Fibroblast of pulmonary artery (primary cell): ENCODE results near the gene MAGEA6.
"Not testable (repeated sequence)": the region's sequence is repeated elsewhere in the genome, so short reads cannot be mapped to it uniquely, and the experiment has no call there.

Experiments used
- DNase-seq: peaks from one replicate; pipeline ENCODE4 v3.0.0-alpha.2; 2010; ENCODE audit warnings: low read depth
- H3K4me3 ChIP-seq: replicated peaks from 2 replicates; pipeline ENCODE4 v1.5.1; 2011; ENCODE audit warnings: low read depth, mild to moderate bottlenecking, control low read depth, low read length, moderate library complexity
- TF ChIP-seq, protein P1 (sequence below): IDR thresholded peaks from 2 replicates; pipeline ENCODE4 v1.5.1; 2011; ENCODE audit warnings: mild to moderate bottlenecking, control low read depth, low read length, inconsistent platforms; ENCODE audit errors: missing control alignments

MAGEA6 gene

DNA sequence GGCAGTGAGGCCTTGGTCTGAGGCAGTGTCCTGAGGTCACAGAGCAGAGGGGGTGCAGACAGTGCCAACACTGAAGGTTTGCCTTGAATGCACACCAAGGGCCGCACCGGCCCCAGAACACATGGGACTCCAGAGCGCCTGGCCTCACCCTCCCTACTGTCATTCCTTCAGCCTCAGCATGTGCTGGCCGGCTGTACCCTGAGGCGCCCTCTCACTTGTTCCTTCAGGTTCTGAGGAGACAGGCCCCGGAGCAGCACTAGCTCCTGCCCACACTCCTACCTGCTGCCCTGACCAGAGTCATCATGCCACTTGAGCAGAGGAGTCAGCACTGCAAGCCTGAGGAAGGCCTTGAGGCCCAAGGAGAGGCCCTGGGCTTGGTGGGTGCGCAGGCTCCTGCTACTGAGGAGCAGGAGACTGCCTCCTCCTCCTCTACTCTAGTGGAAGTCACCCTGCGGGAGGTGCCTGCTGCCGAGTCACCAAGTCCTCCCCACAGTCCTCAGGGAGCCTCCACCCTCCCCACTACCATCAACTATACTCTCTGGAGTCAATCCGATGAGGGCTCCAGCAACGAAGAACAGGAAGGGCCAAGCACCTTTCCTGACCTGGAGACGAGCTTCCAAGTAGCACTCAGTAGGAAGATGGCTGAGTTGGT, 33.5 kb downstream of the MAGEA6 start:
- DNase-seq = no peak
- TF ChIP-seq, protein P1, sequence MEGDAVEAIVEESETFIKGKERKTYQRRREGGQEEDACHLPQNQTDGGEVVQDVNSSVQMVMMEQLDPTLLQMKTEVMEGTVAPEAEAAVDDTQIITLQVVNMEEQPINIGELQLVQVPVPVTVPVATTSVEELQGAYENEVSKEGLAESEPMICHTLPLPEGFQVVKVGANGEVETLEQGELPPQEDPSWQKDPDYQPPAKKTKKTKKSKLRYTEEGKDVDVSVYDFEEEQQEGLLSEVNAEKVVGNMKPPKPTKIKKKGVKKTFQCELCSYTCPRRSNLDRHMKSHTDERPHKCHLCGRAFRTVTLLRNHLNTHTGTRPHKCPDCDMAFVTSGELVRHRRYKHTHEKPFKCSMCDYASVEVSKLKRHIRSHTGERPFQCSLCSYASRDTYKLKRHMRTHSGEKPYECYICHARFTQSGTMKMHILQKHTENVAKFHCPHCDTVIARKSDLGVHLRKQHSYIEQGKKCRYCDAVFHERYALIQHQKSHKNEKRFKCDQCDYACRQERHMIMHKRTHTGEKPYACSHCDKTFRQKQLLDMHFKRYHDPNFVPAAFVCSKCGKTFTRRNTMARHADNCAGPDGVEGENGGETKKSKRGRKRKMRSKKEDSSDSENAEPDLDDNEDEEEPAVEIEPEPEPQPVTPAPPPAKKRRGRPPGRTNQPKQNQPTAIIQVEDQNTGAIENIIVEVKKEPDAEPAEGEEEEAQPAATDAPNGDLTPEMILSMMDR = no peak
- H3K4me3 ChIP-seq = no peak overlapping the region

DNA sequence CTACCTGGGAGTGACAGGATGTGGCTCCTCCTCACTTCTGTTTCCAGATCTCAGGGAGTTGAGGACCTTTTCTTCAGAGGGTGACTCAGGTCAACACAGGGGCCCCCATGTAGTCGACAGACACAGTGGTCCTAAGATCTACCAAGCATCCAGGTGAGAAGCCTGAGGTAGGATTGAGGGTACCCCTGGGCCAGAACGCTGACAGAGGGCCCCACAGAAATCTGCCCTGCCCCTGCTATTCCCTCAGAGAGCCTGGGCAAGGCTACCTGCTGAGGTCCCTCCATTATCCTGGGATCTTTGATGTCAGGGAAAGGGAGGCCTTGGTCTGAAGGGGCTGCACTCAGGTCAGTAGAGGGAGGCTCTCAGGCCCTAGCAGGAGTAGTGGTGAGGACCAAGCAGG, 34.4 kb downstream of the MAGEA6 start:
- DNase-seq = no peak
- TF ChIP-seq, protein P1 = no peak
- H3K4me3 ChIP-seq = no peak overlapping the region

DNA sequence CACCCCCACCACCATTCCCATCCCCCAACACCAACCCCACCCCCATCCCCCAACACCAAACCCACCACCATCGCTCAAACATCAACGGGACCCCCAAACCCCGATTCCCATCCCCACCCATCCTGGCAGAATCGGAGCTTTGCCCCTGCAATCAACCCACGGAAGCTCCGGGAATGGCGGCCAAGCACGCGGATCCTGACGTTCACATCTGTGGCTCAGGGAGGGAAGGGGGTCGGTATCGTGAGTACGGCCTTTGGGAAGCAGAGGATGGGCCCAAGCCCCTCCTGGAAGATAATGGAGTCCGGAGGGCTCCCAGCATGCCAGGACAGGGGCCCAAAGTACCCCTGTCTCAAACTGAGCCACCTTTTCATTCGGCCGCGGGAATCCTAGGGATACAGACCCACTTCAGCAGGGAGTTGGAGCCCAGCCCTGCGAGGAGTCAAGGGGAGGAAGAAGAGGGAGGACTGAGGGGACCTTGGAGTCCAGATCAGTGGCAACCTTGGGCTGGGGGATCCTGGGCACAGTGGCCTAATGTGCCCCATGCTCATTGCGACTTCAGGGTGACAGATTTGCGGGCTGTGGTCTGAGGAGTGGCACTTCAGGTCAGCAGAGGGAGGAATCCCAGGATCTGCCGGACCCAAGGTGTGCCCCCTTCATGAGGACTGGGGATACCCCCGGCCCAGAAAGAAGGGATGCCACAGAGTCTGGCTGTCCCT, 35.2 kb downstream of the MAGEA6 start:
- DNase-seq, H3K4me3 ChIP-seq: not testable (repeated sequence)

DNA sequence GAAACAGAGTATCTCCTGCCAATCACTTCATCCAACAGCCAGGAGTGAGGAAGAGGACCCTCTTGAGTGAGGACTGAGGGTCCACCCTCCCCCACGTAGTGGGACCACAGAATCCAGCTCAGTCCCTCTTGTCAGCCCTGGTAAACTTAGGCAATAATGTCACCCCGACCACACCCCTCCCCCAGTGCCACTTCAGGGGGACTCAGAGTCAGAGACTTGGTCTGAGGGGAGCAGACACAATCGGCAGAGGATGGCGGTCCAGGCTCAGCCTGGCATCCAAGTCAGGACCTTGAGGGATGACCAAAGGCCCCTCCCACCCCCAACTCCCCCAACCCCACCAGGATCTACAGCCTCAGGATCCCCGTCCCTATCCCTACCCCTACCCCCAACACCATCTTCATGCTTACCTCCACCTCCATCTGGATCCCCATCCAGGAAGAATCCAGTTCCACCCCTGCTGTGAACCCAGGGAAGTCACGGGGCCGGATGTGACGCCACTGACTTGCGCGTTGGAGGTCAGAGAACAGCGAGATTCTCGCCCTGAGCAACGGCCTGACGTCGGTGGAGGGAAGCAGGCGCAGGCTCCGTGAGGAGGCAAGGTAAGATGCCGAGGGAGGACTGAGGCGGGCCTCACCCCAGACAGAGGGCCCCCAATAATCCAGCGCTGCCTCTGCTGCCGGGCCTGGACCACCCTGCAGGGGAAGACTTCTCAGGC, 36.1 kb downstream of the MAGEA6 start, which contains the start of the genes CSAG1 and MAGEA12:
Gene CSAG1 (minus strand): TSS at position 461 of the 715 bp plus-strand sequence. CDS start 1,261 bp downstream, outside the sequence.
Gene MAGEA12 (plus strand): TSS at position 497 of the 715 bp plus-strand sequence. CDS start 2,405 bp downstream, outside the sequence.
- H3K4me3 ChIP-seq = no peak within 1 kb of the TSS
- TF ChIP-seq, protein P1 = no peak
- no peak for DNase-seq

DNA sequence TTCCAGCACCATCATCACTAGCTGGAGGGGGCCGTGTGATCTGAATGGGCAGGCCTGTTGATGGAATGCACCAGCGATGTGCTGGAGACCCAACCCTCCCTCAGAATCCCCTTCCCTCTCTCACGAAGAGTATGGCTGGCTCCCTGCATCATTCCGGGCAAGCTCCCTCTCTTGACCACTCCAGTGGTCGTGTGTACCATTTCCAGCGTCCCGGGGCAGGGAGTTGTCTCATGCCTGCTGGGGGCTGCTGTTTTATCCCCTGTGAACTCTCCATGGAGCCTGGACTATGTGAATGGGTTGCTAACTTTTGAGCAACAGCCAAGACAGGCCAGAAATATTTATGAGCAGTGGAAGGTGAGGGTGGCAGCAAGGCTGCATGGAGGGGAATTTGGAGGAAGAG, 44.1 kb downstream of the MAGEA6 start:
- TF ChIP-seq, protein P1 = no peak
- no peak for DNase-seq
- H3K4me3 ChIP-seq = no peak overlapping the region
